ENCODE measurements around the gene SPP1. TPM values are rescaled to one million over a fixed set of nuclear protein-coding genes. Genes with fewer than 3 reads are reported as not detected.

Gene SPP1
- total RNA-seq, 1 donor from 2014 or later: 13.5 TPM

DNA sequence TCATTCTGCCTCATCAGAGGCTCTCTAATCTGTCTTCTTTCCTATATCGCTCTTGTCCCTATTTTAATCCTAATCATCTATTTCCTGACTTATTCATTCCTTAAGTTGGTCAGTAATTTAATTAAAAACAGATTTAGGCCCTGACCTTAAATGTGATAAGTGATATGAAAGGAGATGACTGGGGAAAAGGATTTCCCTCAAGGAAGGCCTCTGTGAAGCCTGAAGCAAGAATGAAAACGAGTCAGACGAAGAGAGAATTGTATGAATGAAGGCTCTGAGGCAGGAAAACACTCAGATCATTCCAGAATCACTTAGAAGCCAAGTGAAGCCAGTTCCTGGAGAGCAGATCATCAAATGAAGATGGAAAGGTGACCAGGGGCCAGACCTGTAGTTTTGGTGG is 54.0 kb downstream of the SPP1 start:
- no peak for DNase-seq (ENCODE audit: low spot score)

DNA sequence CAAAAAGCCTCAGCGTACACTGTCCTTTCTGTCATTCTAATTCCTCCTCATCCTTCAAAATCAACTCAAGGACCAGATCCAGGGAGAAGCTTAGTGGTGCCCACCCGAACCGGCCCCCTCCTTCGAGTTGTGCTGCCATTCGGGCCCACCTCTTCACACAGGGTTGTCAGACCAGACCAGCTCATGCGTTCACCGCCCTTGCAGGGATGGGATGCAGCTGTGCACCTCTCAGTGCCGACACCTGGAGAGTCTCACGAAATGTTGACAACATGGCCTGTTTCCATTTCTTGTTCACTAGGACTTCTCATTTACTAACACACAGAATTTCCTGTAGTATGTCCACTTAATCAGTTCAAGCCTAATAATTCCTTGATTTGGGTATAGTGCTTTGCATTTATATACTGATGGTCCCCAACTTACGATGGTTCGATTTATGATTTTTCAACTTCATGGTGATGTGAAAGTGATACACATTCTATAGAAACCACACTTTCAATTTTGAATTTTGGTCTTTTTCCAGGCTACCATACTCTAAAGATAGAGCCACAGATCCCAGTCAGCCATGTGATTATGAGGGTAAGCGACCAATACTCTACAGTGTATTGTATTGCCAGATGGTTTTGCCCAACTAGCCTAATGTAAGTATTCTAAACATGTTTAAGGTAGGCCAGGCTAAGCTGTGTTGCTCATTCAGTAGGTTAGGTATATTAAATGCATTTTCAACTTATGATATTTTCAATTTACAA is 55.2 kb downstream of the SPP1 start:
- Mint-ChIP-seq H3K4me3 (ENCODE audit: unreplicated experiment) (no peak overlapping the region), H3K4me1 (ENCODE audit: low read depth) (peaks cover 18% of the 10 kb centered on the region), H3K27ac (ENCODE audit: unreplicated experiment) (no peak overlapping the region), H3K36me3 (ENCODE audit: low read depth) (peaks cover 25% of the 10 kb centered on the region), H3K9me3 (ENCODE audit: low read depth) (peaks cover 9% of the 10 kb centered on the region), H3K27me3 (ENCODE audit: low read depth) (no peaks in the 10 kb centered on the region)
- DNase-seq (ENCODE audit: low spot score): no peak
- TF ChIP-seq, protein P1, sequence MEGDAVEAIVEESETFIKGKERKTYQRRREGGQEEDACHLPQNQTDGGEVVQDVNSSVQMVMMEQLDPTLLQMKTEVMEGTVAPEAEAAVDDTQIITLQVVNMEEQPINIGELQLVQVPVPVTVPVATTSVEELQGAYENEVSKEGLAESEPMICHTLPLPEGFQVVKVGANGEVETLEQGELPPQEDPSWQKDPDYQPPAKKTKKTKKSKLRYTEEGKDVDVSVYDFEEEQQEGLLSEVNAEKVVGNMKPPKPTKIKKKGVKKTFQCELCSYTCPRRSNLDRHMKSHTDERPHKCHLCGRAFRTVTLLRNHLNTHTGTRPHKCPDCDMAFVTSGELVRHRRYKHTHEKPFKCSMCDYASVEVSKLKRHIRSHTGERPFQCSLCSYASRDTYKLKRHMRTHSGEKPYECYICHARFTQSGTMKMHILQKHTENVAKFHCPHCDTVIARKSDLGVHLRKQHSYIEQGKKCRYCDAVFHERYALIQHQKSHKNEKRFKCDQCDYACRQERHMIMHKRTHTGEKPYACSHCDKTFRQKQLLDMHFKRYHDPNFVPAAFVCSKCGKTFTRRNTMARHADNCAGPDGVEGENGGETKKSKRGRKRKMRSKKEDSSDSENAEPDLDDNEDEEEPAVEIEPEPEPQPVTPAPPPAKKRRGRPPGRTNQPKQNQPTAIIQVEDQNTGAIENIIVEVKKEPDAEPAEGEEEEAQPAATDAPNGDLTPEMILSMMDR (IDR thresholded peaks at IDR 0.05): no peak

More for the DNA sequence above, 54.0 kb downstream of the SPP1 start:
- H3K36me3 Mint-ChIP-seq (ENCODE audit: low read depth): peaks cover 22% of the 10 kb centered on the region
- peaks cover 18% of the 10 kb centered on the region for H3K4me1 Mint-ChIP-seq (ENCODE audit: low read depth)
- H3K4me3 Mint-ChIP-seq (ENCODE audit: unreplicated experiment): no peak overlapping the region
- TF ChIP-seq, protein P1 (IDR thresholded peaks at IDR 0.05): no peak
- H3K27me3 Mint-ChIP-seq (ENCODE audit: low read depth): no peaks in the 10 kb centered on the region
- H3K27ac Mint-ChIP-seq (ENCODE audit: unreplicated experiment): peak overlapping the region; percentile 0
- H3K9me3 Mint-ChIP-seq (ENCODE audit: low read depth): peaks cover 11% of the 10 kb centered on the region

Other genes starting within 250 kb of the SPP1 start
- gene IBSP, start 176.2 kb upstream of the SPP1 start, total RNA-seq: 0.90 to 0.95 TPM in 2 of 3 replicates, not detected in the other
- not detected in 3 replicates for gene MEPE, start 142.7 kb upstream of the SPP1 start, total RNA-seq
- 69.7 to 71.7 TPM (median 69.8 TPM) in 3 replicates for gene PKD2, start 31.9 kb downstream of the SPP1 start, total RNA-seq
- gene ABCG2, start 182.9 kb downstream of the SPP1 start, total RNA-seq: 0.08 to 0.40 TPM (median 0.24 TPM) in 3 replicates

Data from chondrocyte (in vitro differentiated cells).